ENCODE measurements around the gene IGFBP5. TPM values are rescaled to one million over a fixed set of nuclear protein-coding genes. Genes with fewer than 3 reads are reported as not detected.

IGFBP5 gene
- total and polyA plus RNA-seq, 2 of the 8 experiments (the other 6 are each of a cell fraction or from before 2014, with no cell fraction given): 2.2 to 2.5 TPM

- DNase-seq (ENCODE audit: low read depth in 1 of 2, low spot score in 2 of 2) (no peak), FAIRE-seq (no peak)
- Histone ChIP-seq H3K4me3 (ENCODE audit: extremely low read depth in 1 of 4, insufficient read depth in 2 of 4, low read depth in 3 of 4, low read length in 4 of 4) (no peak overlapping the region), H3K56ac (replicated peaks; ENCODE audit: insufficient read length, low read depth, low read length) (no peak overlapping the region), H3K4me2 (ENCODE audit: insufficient read depth in 1 of 2, low read depth in 2 of 2, low read length in 2 of 2) (no peak overlapping the region), H3K27ac (ENCODE audit: low read depth, low read length) (no peak overlapping the region), H3K23ac (ENCODE audit: insufficient read length) (no peak overlapping the region), H3K4ac (replicated peaks; ENCODE audit: insufficient read length, low read depth, low read length) (no peak overlapping the region), H2BK15ac (ENCODE audit: low read length) (no peak overlapping the region), H3K18ac (ENCODE audit: extremely low read depth, low read length) (no peak overlapping the region), H2AFZ (ENCODE audit: low read length) (no peak overlapping the region), H4K20me1 (replicated peaks in 1 of 2; ENCODE audit: control insufficient read depth in 1 of 2, insufficient read depth in 2 of 2, low read length in 2 of 2) (peaks cover 3% of the 10 kb centered on the region in 2 experiments), H3K23me2 (ENCODE audit: low read depth, low read length) (no peaks in the 10 kb centered on the region), H2BK12ac (ENCODE audit: low read depth, low read length) (no peak overlapping the region), H2AK5ac (ENCODE audit: low read depth, low read length) (no peak overlapping the region), H3K79me1 (ENCODE audit: low read depth, low read length) (peaks cover 4% of the 10 kb centered on the region; the same call in 1 of the 2 replicates), H3K4me1 (replicated peaks in 1 of 4; ENCODE audit: control insufficient read depth in 3 of 4, insufficient read depth in 4 of 4, low read length in 3 of 4) (peaks cover 0 to 13% (median 10%) of the 10 kb centered on the region in 4 experiments; a peak in 6 of 7 replicates), H2BK20ac (ENCODE audit: low read length) (no peak overlapping the region), H3K27me3 (replicated peaks in 1 of 4; ENCODE audit: control insufficient read depth in 3 of 4, extremely low read depth in 1 of 4, insufficient read depth in 3 of 4, low read length in 3 of 4) (no peaks in the 10 kb centered on the region), H4K91ac (replicated peaks; ENCODE audit: insufficient read length, low read length) (no peak overlapping the region), H2BK120ac (replicated peaks; ENCODE audit: low read depth, low read length) (no peak overlapping the region), H4K8ac (ENCODE audit: extremely low read depth, insufficient read depth, low read length) (no peak overlapping the region), H3K79me2 (ENCODE audit: control insufficient read depth in 1 of 2, insufficient read depth in 2 of 2, low read length in 2 of 2) (0 out of 4 replicates have a peak, but pooled peaks cover 0 to under 1% of the 10 kb centered on the region in 2 experiments), H3K9me3 (ENCODE audit: insufficient read depth in 2 of 2, low read depth in 1 of 2, low read length in 1 of 2) (no peaks in the 10 kb centered on the region), H3K14ac (ENCODE audit: insufficient read length) (no peak overlapping the region), H3K9ac (replicated peaks in 1 of 4; ENCODE audit: extremely low read depth in 1 of 4, low read depth in 3 of 4, low read length in 3 of 4) (no peak overlapping the region), H4K5ac (ENCODE audit: insufficient read length, low read depth, low read length) (no peak overlapping the region), H2BK5ac (ENCODE audit: low read depth, low read length) (no peak overlapping the region), H3K36me3 (ENCODE audit: control insufficient read depth in 2 of 4, insufficient read depth in 4 of 4, low read length in 3 of 4) (peaks cover 5 to 25% (median 16%) of the 10 kb centered on the region in 4 experiments; a peak in 7 of 8 replicates)
- ChIA-PET CTCF (ENCODE audit: partially characterized antibody) (interaction anchor here (0.6 to 15.9 kb wide), 26 partner anchors 10 to 442 kb away, joined by 3 to 493 read pairs (median 4); partner anchors contain the start of genes IGFBP2 and IGFBP5), POLR2A (ENCODE audit: partially characterized antibody) (interaction anchor here (0.6 to 3.7 kb wide), 8 partner anchors 11 to 552 kb away, joined by 3 to 19 read pairs (median 6); partner anchors contain the start of genes IGFBP2 and RPL37A)
- TF ChIP-seq TAF7 (optimal IDR thresholded peaks at IDR 0.05; ENCODE audit: borderline replicate concordance, low read depth, low read length) (no peak), RAD21 (IDR thresholded peaks at IDR 0.05 in 1 of 2, conservative IDR thresholded peaks at IDR 0.05 in 1 of 2; ENCODE audit: low read depth in 2 of 2, low read length in 2 of 2) (peak; percentile 45 to 67), CTCF (IDR thresholded peaks at IDR 0.05; ENCODE audit: control extremely low read depth in 1 of 3, insufficient read depth in 1 of 3, low read depth in 1 of 3, low read length in 3 of 3) (peak in 2 of 3 experiments; percentile 31 to 41; a peak in 3 of 4 replicates)
- WGBS, 2 experiments (ENCODE audit: extremely low coverage in 1 of 2, insufficient coverage in 1 of 2, insufficient read length in 1 of 2, insufficient replicate concordance in 2 of 2, low coverage in 1 of 2, low lambda C conversion rate in 2 of 2, missing lambda C conversion rate in 1 of 2): 75% methylated on average over 4 of the region's 6 CpGs; no CpG with 5 or more reads in 1 of the 2 experiments
Observed at GRCh38 chr2:216664593-216665034, 30.7 kb downstream of the IGFBP5 start.

Measured in H1 (cell line).